PC-9 (cell line): ENCODE data around the gene COL23A1.

Experiments
- CTCF ChIP-seq: fragments of 200-600 bp; sonication (generic); conservative IDR thresholded peaks from 2 replicates; pipeline ENCODE4 v1.6.1; 2017; ENCODE audit warnings: mixed run types, antibody characterized with exemption, mild to moderate bottlenecking, moderate library complexity
- EZH2 ChIP-seq: fragments of 200-600 bp; sonication (generic); IDR thresholded peaks from 2 replicates; pipeline ENCODE4 v1.8.0; 2017; ENCODE audit warnings: antibody characterized with exemption, low read depth

GRCh38 chr5:178377583-178378270 lies 212.5 kb downstream of the COL23A1 start:
- TF ChIP-seq EZH2 (no peak), CTCF (no peak)
